ENCODE measurements around the gene MORF4L2.

GRCh38 chrX:103666202-103667107 is 20.0 kb downstream of the MORF4L2 start:
- TF ChIP-seq ZBTB7A (IDR thresholded peaks at IDR 0.05; ENCODE audit: borderline replicate concordance, control insufficient read depth, low read depth, low read length) (no peak), ZBTB2 (IDR thresholded peaks at IDR 0.05) (no peak), ZZZ3 (IDR thresholded peaks at IDR 0.05) (no peak), TEAD2 (tag; IDR thresholded peaks at IDR 0.05) (no peak), ZNF561 (CRISPR knock-in tag; conservative IDR thresholded peaks at IDR 0.05) (no peak), TEAD4 (IDR thresholded peaks at IDR 0.05; ENCODE audit: low read length) (no peak), TEAD4 (CRISPR knock-in tag; IDR thresholded peaks at IDR 0.05; ENCODE audit: borderline replicate concordance) (no peak), ZNF512 (tag; IDR thresholded peaks at IDR 0.05) (no peak), RFX7 (CRISPR knock-in tag; IDR thresholded peaks at IDR 0.05) (no peak), PRPF4 (IDR thresholded peaks at IDR 0.05; ENCODE audit: insufficient read depth, low read depth, low read length, poor library complexity, severe bottlenecking) (no peak), ZNF407 (IDR thresholded peaks at IDR 0.05; ENCODE audit: low read depth) (no peak), CTCF (IDR thresholded peaks at IDR 0.05 in 2 of 3, conservative IDR thresholded peaks at IDR 0.05 in 1 of 3; ENCODE audit: insufficient read depth in 2 of 3, low read depth in 1 of 3, low read length in 3 of 3) (no peak), MEF2A (IDR thresholded peaks at IDR 0.05; ENCODE audit: control insufficient read depth, low read depth, low read length) (no peak), ZBTB33 (CRISPR knock-in tag; IDR thresholded peaks at IDR 0.05) (no peak)

Measured in K562 (cell line).